H1 (cell line): ENCODE data around the gene ANKRD60. TPM values are rescaled to one million over a fixed set of nuclear protein-coding genes. Genes with fewer than 3 reads are reported as not detected.
A peak's percentile ranks its signal among the peaks of the same experiment; 100 is the strongest.

Experiments
- CTCF ChIA-PET: fragments of 300-600 bp; sonication (Branson Sonifier 250); formaldehyde crosslinking; loops from one replicate; lab custom pipeline; 2021; ENCODE audit not compliant: partially characterized antibody; lab: Charles Lee
- POLR2A ChIA-PET: fragments of 300-600 bp; sonication (Branson Sonifier 250); formaldehyde crosslinking; loops from one replicate; lab custom pipeline; 2021; ENCODE audit warnings: inconsistent platforms; ENCODE audit not compliant: partially characterized antibody; lab: Charles Lee
- DNase-seq, 2 experiments: peaks; one replicate each; pipeline versions ENCODE4 v3.0.0 to v3.0.0-alpha.2; 2010 to 2022; ENCODE audit warnings: low spot score in 2 of 2, low read depth in 1 of 2, mixed read lengths in 1 of 2
- FAIRE-seq: peaks from 2 replicates; lab custom pipeline; 2011; peaks lifted over from hg19 to GRCh38; lab: Jason Lieb, UNC
- H2AFZ ChIP-seq: 2 replicates; pipeline ENCODE4 v1.8.1; 2012; ENCODE audit warnings: low read length, inconsistent platforms
- H2AK5ac ChIP-seq: 2 replicates; pipeline ENCODE4 v1.6.1; 2013; ENCODE audit warnings: low read depth, low read length
- H2BK120ac ChIP-seq: replicated peaks from 2 replicates; pipeline ENCODE3; 2013; ENCODE audit warnings: low read depth, low read length, inconsistent platforms
- H2BK12ac ChIP-seq: 2 replicates; pipeline ENCODE4 v1.6.1; 2013; ENCODE audit warnings: low read depth, low read length
- H2BK15ac ChIP-seq: 2 replicates; pipeline ENCODE4 v1.6.1; 2013; ENCODE audit warnings: low read length
- H2BK20ac ChIP-seq: 2 replicates; pipeline ENCODE4 v1.6.1; 2013; ENCODE audit warnings: low read length
- H2BK5ac ChIP-seq: 2 replicates; pipeline ENCODE4 v1.6.1; 2013; ENCODE audit warnings: low read depth, low read length
- H3K14ac ChIP-seq: 2 replicates; pipeline ENCODE4 v1.6.1; 2013; ENCODE audit warnings: inconsistent platforms; ENCODE audit not compliant: insufficient read length
- H3K18ac ChIP-seq: 2 replicates; pipeline ENCODE4 v1.6.1; 2013; ENCODE audit warnings: low read length; ENCODE audit errors: extremely low read depth
- H3K23ac ChIP-seq: 2 replicates; pipeline ENCODE4 v1.6.1; 2013; ENCODE audit warnings: inconsistent platforms; ENCODE audit not compliant: insufficient read length
- H3K23me2 ChIP-seq: 2 replicates; pipeline ENCODE4 v1.6.1; 2013; ENCODE audit warnings: low read depth, low read length
- H3K27ac ChIP-seq: 2 replicates; pipeline ENCODE4 v1.6.1; 2011; ENCODE audit warnings: low read depth, low read length, inconsistent platforms
- H3K27me3 ChIP-seq, 4 experiments: replicated peaks in 1 of 4; 1 replicate in 1 of 4; 2 replicates in 3 of 4; pipeline versions ENCODE4 v1.6.1 to v1.8.1; 2011 to 2013; ENCODE audit warnings: low read length in 3 of 4, mild to moderate bottlenecking in 3 of 4, inconsistent platforms in 2 of 4, mixed read lengths in 2 of 4, moderate library complexity in 1 of 4; ENCODE audit not compliant: control insufficient read depth in 3 of 4, insufficient read depth in 3 of 4; ENCODE audit errors: extremely low read depth in 1 of 4
- H3K36me3 ChIP-seq, 4 experiments: 2 replicates each; pipeline versions ENCODE4 v1.6.1 to v1.8.1; 2011 to 2013; ENCODE audit warnings: mild to moderate bottlenecking in 4 of 4, low read length in 3 of 4, moderate library complexity in 2 of 4, control low read depth in 1 of 4, inconsistent platforms in 1 of 4; ENCODE audit not compliant: insufficient read depth in 4 of 4, control insufficient read depth in 2 of 4
- H3K4ac ChIP-seq: replicated peaks from 2 replicates; pipeline ENCODE3; 2013; ENCODE audit warnings: low read length, low read depth, mixed read lengths, inconsistent platforms; ENCODE audit not compliant: insufficient read length
- H3K4me1 ChIP-seq, 4 experiments: replicated peaks in 1 of 4; 1 replicate in 1 of 4; 2 replicates in 3 of 4; pipeline versions ENCODE4 v1.6.1 to v1.8.1; 2011 to 2013; ENCODE audit warnings: low read length in 3 of 4, inconsistent platforms in 2 of 4, mixed read lengths in 1 of 4; ENCODE audit not compliant: insufficient read depth in 4 of 4, control insufficient read depth in 3 of 4
- H3K4me2 ChIP-seq, 2 experiments: 2 replicates each; pipeline versions ENCODE4 v1.6.1 to v1.8.1; 2011 to 2013; ENCODE audit warnings: low read depth in 2 of 2, low read length in 2 of 2, control low read depth in 1 of 2, inconsistent platforms in 1 of 2, mild to moderate bottlenecking in 1 of 2; ENCODE audit not compliant: insufficient read depth in 1 of 2
- H3K4me3 ChIP-seq, 4 experiments: fragments of 200-600, 300-600 bp in 1 of 4; sonication (generic), shearing (Covaris generic), sonication (Bioruptor Twin) in 1 of 4; 2 replicates each; pipeline versions ENCODE4 v1.5.1 to v1.8.1; 2011 to 2016; ENCODE audit warnings: low read length in 4 of 4, low read depth in 3 of 4, control low read depth in 2 of 4, inconsistent platforms in 2 of 4, mild to moderate bottlenecking in 2 of 4, mixed read lengths in 1 of 4, moderate library complexity in 1 of 4; ENCODE audit not compliant: insufficient read depth in 2 of 4; ENCODE audit errors: extremely low read depth in 1 of 4
- H3K56ac ChIP-seq: replicated peaks from 2 replicates; pipeline ENCODE3; 2013; ENCODE audit warnings: low read depth, mild to moderate bottlenecking, mixed read lengths, low read length, inconsistent platforms; ENCODE audit not compliant: insufficient read length
- H3K79me1 ChIP-seq: 2 replicates; pipeline ENCODE4 v1.6.1; 2013; ENCODE audit warnings: low read depth, low read length, control low read depth
- H3K79me2 ChIP-seq, 2 experiments: 2 replicates each; pipeline versions ENCODE4 v1.6.1 to v1.8.1; 2012 to 2013; ENCODE audit warnings: low read length in 2 of 2, mild to moderate bottlenecking in 2 of 2, inconsistent platforms in 1 of 2; ENCODE audit not compliant: insufficient read depth in 2 of 2, control insufficient read depth in 1 of 2
- H3K9ac ChIP-seq, 4 experiments: replicated peaks in 1 of 4; 1 replicate in 1 of 4; 2 replicates in 3 of 4; pipeline versions ENCODE4 v1.6.1 to v1.8.1; 2011 to 2013; ENCODE audit warnings: low read depth in 3 of 4, low read length in 3 of 4, control low read depth in 2 of 4, mild to moderate bottlenecking in 2 of 4, moderate library complexity in 2 of 4, inconsistent platforms in 1 of 4; ENCODE audit errors: extremely low read depth in 1 of 4
- H3K9me3 ChIP-seq, 2 experiments: 2 replicates each; pipeline versions ENCODE4 v1.6.1 to v1.8.1; 2012 to 2013; ENCODE audit warnings: mild to moderate bottlenecking in 2 of 2, moderate library complexity in 2 of 2, control low read depth in 1 of 2, inconsistent platforms in 1 of 2, low read depth in 1 of 2, low read length in 1 of 2, mixed read lengths in 1 of 2; ENCODE audit not compliant: insufficient read depth in 2 of 2
- H4K20me1 ChIP-seq, 2 experiments: replicated peaks in 1 of 2; 2 replicates each; pipeline versions ENCODE3 to v1.8.1; 2011 to 2013; ENCODE audit warnings: inconsistent platforms in 2 of 2, low read length in 2 of 2, mild to moderate bottlenecking in 1 of 2; ENCODE audit not compliant: insufficient read depth in 2 of 2, control insufficient read depth in 1 of 2
- H4K5ac ChIP-seq: 2 replicates; pipeline ENCODE4 v1.6.1; 2013; ENCODE audit warnings: low read length, low read depth, mixed read lengths, inconsistent platforms; ENCODE audit not compliant: insufficient read length
- H4K8ac ChIP-seq: 2 replicates; pipeline ENCODE4 v1.8.0; 2013; ENCODE audit warnings: mild to moderate bottlenecking, moderate library complexity, low read length, inconsistent platforms; ENCODE audit not compliant: insufficient read depth; ENCODE audit errors: extremely low read depth
- H4K91ac ChIP-seq: replicated peaks from 2 replicates; pipeline ENCODE3; 2013; ENCODE audit warnings: low read length, mixed read lengths, inconsistent platforms; ENCODE audit not compliant: insufficient read length
- E2F6 ChIP-seq: IDR thresholded peaks from 2 replicates; pipeline ENCODE4 v1.6.1; 2012; ENCODE audit warnings: inconsistent platforms
- EGR1 ChIP-seq: IDR thresholded peaks from 2 replicates; pipeline ENCODE4 v1.6.1; 2011; ENCODE audit warnings: low read depth, low read length, borderline replicate concordance
- HDAC2 ChIP-seq, 2 experiments: fragments of 300-600 bp in 1 of 2; sonication (generic) in 1 of 2; IDR thresholded peaks; 2 replicates each; pipeline ENCODE4 v1.6.1; 2011 to 2012; ENCODE audit warnings: low read depth in 2 of 2, low read length in 2 of 2, mild to moderate bottlenecking in 2 of 2, moderate library complexity in 2 of 2, borderline replicate concordance in 1 of 2, inconsistent platforms in 1 of 2
- KDM4A ChIP-seq: IDR thresholded peaks from one replicate; pipeline ENCODE4 v1.7.1; 2012; ENCODE audit warnings: low read depth, mild to moderate bottlenecking, moderate library complexity, low read length, inconsistent platforms; ENCODE audit not compliant: severe bottlenecking
- PHF8 ChIP-seq: fragments of 200-600 bp; sonication (generic); conservative IDR thresholded peaks from 2 replicates; pipeline ENCODE4 v1.7.1; 2012; ENCODE audit warnings: low read depth, mild to moderate bottlenecking, inconsistent platforms, low read length, moderate library complexity
- SP2 ChIP-seq: IDR thresholded peaks from 2 replicates; pipeline ENCODE4 v1.6.1; 2012; ENCODE audit warnings: mild to moderate bottlenecking, low read length, inconsistent platforms
- TAF1 ChIP-seq: IDR thresholded peaks from 2 replicates; pipeline ENCODE4 v1.6.1; 2011; ENCODE audit warnings: mild to moderate bottlenecking, low read depth, low read length
- TBP ChIP-seq: IDR thresholded peaks from 2 replicates; pipeline ENCODE4 v1.6.1; 2011; ENCODE audit warnings: low read depth, low read length, improper control_type of control experiment
- YY1 ChIP-seq: IDR thresholded peaks from 2 replicates; pipeline ENCODE4 v1.6.1; 2011; ENCODE audit warnings: low read depth, mild to moderate bottlenecking, low read length
- WGBS, 2 experiments: shearing (Covaris generic) in 1 of 2; methylation state at CpG; one replicate each; pipeline versions ENCODE4 v1.1.6 to v1.1.7; 2013 to 2015; ENCODE audit warnings: low lambda C conversion rate in 2 of 2, mixed read lengths in 2 of 2, inconsistent platforms in 1 of 2, low coverage in 1 of 2, missing lambda C conversion rate in 1 of 2; ENCODE audit not compliant: insufficient replicate concordance in 2 of 2, insufficient coverage in 1 of 2, insufficient read length in 1 of 2; ENCODE audit errors: extremely low coverage in 1 of 2, missing lambda C conversion rate in 1 of 2; 5-methylcytosine and 5-hydroxymethylcytosine counted together
- polyA plus RNA-seq, 7 experiments: library from polyadenylated mRNA; depleted of rRNA in 3 of 7; stranded (reverse) in 5 of 7; unstranded in 2 of 7; fragments of >200 nt in 5 of 7; fragments of 200-250 nt in 2 of 7; gene quantifications; 1 replicate in 5 of 7; 2 replicates in 1 of 7; 4 replicates in 1 of 7; pipeline versions ENCODE4 v1.2.1 to v1.2.3, GENCODE V29; 2011 to 2013; ENCODE audit warnings: missing spikeins in 2 of 7, mixed read lengths in 2 of 7
- total RNA-seq: library from RNA; stranded (reverse); fragmentation: NEBNext Ultra II Directional; extraction: Animal tissue kit (Norgen Biotek cat#: 25700); gene quantifications from 2 replicates; pipeline ENCODE4 v1.2.1, GENCODE V29; 2021
- TF ChIP-seq, protein P1 (sequence below): IDR thresholded peaks from 2 replicates; pipeline ENCODE4 v1.6.1; 2012; ENCODE audit warnings: inconsistent platforms

ANKRD60 gene
- total and polyA plus RNA-seq, 2 of the 8 experiments (the other 6 are each of a cell fraction or from before 2014, with no cell fraction given) = not detected

DNA sequence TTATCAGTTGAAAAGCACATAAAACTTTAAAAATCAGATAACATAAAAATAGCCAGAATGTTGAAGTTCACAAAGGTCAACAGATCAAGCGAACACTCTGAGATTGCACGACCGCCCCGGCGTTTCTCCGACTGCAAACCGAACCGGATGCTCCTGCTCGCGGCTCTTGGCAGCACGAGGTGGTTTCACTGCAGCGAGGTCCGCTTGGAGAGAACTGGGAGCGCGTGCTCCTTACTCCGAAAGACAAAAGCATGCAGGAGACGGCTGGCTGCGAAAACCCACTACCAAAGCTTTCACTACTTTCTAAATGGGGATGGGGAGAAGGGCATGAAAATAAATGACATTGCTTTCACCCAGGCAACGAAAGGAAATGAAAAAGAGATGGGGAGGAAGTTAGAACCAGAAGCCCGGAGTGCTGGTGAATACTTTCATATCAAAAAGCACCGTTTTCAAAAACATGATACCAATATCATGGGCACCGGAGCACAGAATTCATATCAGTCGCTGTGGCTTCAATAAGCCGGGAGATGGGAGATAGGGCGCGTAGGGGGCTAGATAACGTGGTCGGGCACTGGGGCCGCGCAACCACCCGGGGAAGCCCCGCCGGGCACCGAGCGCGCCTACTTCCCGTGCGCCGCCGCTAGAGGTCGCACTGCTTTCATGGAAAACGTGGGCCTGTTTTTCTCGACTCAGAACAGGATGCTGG is 8.3 kb upstream of the ANKRD60 start:
- H2BK12ac ChIP-seq = no peak overlapping the region
- H4K8ac ChIP-seq = no peak overlapping the region
- H3K79me1 ChIP-seq = no peaks in the 10 kb centered on the region
- H3K56ac ChIP-seq = no peak overlapping the region
- peaks cover 0 to 6% (median 3%) of the 10 kb centered on the region in 4 experiments; a peak in 1 of 8 replicates for H3K36me3 ChIP-seq
- no peak overlapping the region for H3K18ac ChIP-seq
- ChIA-PET POLR2A (interaction anchor here (1.4 kb wide), 1 partner anchor 8 kb away, joined by 3 read pairs; no protein-coding TSS in a partner anchor), CTCF (interaction anchor here (0.8 to 5.6 kb wide), 21 partner anchors 10 to 244 kb away, joined by 3 to 53 read pairs (median 4); no protein-coding TSS in a partner anchor)
- no peak overlapping the region for H2BK120ac ChIP-seq
- no peak overlapping the region for H3K4ac ChIP-seq
- no peak overlapping the region for H3K27ac ChIP-seq
- no peaks in the 10 kb centered on the region for H3K79me2 ChIP-seq
- 6% methylated on average over 43 of the region's 43 CpGs; no CpG with 5 or more reads in 1 of the 2 experiments for WGBS, 2 experiments
- H3K4me2 ChIP-seq = peak overlapping the region; percentile 62 to 77
- H4K5ac ChIP-seq = no peak overlapping the region
- H3K4me1 ChIP-seq = no peaks in the 10 kb centered on the region; a peak in 1 of 7 replicates
- peak; percentile 7 for FAIRE-seq
- peak; percentile 34 to 97 for DNase-seq
- H3K9ac ChIP-seq = peak overlapping the region in 1 of 4 experiments; percentile 8; a peak in 2 of 7 replicates
- no peak overlapping the region for H2AK5ac ChIP-seq
- H2BK20ac ChIP-seq = no peak overlapping the region
- peaks cover 0 to 3% of the 10 kb centered on the region in 2 experiments for H4K20me1 ChIP-seq
- no peak overlapping the region for H3K14ac ChIP-seq
- no peaks in the 10 kb centered on the region for H3K9me3 ChIP-seq
- H2BK15ac ChIP-seq = no peak overlapping the region
- H2BK5ac ChIP-seq = peak overlapping the region; percentile 3; the same call in 1 of the 2 replicates
- no peak overlapping the region for H3K23ac ChIP-seq
- no peaks in the 10 kb centered on the region; a peak in 1 of 7 replicates for H3K27me3 ChIP-seq
- peak overlapping the region; percentile 29 to 60 (median 44); a peak in 7 of 8 replicates for H3K4me3 ChIP-seq
- peak overlapping the region; percentile 81; the same call in 1 of the 2 replicates for H2AFZ ChIP-seq
- H4K91ac ChIP-seq = no peak overlapping the region
- peaks cover 4% of the 10 kb centered on the region; the same call in 1 of the 2 replicates for H3K23me2 ChIP-seq
- TF ChIP-seq TBP (0 out of 2 replicates have a peak, but pooled peaks have one; percentile 25), TAF1 (peak; percentile 49; the same call in 1 of the 2 replicates), HDAC2 (IDR thresholded peaks at IDR 0.05; ENCODE audit: borderline replicate concordance in 1 of 2, low read depth in 2 of 2, low read length in 2 of 2) (peak in 1 of 2 experiments; percentile 73; a peak in 2 of 4 replicates), YY1 (peak; percentile 40; the same call in 1 of the 2 replicates), SP2 (no peak), KDM4A (peak; percentile 62), E2F6 (peak; percentile 92), PHF8 (0 out of 2 replicates have a peak, but pooled peaks have one; percentile 19), EGR1 (0 out of 2 replicates have a peak, but pooled peaks have one; percentile 37)
- TF ChIP-seq, protein P1, sequence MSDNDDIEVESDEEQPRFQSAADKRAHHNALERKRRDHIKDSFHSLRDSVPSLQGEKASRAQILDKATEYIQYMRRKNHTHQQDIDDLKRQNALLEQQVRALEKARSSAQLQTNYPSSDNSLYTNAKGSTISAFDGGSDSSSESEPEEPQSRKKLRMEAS = peak; percentile 96
